GM12872 (cell line): Measurements from ENCODE around the gene DENND1B.

Experiments
- TF ChIP-seq, protein P1 (sequence below): IDR thresholded peaks from 3 replicates; pipeline ENCODE4 v1.5.1; 2011; ENCODE audit warnings: low read depth, mild to moderate bottlenecking, low read length, moderate library complexity; ENCODE audit not compliant: insufficient read depth

DENND1B gene

DNA sequence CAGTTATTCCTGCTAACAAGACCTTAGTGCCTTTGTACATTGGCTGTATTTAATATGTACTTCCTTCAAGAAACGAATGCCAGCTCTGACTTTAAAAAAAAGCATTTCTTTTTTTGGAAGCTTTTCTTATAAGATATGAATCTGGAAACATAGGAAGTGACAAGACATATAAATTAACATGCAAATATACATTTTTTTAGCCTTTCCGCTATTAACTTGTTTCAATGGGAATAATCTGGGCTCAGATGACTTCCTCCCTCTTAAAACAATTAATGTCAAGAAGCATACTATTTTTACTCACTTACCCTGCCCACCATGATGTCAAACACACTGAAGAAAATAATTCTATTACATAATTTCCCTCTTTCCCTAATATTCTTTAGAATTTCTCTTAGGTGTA is 1.4 kb downstream of the DENND1B start:
- TF ChIP-seq, protein P1, sequence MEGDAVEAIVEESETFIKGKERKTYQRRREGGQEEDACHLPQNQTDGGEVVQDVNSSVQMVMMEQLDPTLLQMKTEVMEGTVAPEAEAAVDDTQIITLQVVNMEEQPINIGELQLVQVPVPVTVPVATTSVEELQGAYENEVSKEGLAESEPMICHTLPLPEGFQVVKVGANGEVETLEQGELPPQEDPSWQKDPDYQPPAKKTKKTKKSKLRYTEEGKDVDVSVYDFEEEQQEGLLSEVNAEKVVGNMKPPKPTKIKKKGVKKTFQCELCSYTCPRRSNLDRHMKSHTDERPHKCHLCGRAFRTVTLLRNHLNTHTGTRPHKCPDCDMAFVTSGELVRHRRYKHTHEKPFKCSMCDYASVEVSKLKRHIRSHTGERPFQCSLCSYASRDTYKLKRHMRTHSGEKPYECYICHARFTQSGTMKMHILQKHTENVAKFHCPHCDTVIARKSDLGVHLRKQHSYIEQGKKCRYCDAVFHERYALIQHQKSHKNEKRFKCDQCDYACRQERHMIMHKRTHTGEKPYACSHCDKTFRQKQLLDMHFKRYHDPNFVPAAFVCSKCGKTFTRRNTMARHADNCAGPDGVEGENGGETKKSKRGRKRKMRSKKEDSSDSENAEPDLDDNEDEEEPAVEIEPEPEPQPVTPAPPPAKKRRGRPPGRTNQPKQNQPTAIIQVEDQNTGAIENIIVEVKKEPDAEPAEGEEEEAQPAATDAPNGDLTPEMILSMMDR = no peak

DNA sequence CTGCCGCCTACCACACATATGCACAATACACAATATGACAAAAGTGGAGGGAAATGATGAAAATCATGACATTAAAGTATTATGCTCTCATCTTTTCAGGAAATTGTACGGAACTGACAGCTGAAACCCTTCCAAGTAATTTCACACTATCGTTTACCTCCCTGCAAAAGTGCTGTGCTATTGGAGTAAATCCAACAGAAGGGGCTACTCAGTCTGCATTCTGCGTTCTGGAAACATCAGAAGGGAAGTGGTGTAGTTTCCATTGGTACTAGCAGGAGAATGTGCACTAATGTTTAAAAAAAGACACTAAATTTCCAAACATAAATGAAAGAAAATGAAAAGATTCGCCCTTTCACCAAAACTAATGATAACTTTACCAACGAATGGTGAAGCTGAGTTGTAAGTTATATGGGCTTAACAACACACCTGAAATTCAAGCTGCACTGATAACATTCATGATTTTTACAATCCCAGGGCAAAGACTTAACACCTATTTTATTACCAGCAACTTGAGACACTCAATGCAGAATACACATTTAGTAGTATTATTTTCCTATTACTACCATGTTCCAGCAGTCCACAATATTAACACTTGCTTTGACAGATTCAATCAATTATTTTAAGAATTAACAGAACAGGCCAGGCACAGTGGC is 3.2 kb downstream of the DENND1B start:
- TF ChIP-seq, protein P1 = no peak

DNA sequence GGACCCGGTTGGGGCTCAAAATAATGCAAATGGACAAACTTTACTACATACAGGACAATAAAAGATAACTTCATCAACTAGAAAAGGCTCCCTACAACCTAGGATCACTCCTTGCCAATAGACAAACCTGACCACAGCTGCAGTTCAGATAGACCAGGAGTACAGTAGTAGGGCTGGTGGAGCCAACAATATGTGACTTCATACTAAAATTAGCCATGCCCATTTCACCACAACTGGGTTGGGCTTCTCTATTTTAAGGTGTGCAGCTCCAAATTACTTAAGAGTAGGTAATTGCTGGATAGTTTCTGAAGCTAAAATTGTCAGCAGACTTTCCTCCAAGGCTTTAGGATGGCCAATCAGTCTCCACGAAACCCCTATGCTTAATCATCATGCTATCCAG is 3.9 kb downstream of the DENND1B start:
- TF ChIP-seq, protein P1 = no peak

DNA sequence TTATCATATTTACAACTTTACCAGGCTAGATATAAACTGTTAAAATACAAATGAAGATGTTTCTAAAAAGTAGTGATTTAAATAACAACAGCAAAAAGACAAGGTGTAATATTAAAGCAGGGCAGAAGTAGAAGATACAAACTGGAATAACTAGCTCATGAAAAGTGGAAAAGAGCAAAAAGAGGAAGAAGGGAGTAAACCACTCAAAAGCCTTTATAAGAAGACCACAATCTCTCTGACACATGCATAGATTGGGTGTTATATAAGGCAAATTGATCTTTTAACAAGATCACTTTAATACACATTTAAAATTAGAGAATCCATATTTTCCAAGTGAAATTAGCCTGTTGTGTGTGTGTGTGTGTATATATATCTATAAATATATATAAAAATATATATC is 5.0 kb downstream of the DENND1B start:
- TF ChIP-seq, protein P1 = no peak

DNA sequence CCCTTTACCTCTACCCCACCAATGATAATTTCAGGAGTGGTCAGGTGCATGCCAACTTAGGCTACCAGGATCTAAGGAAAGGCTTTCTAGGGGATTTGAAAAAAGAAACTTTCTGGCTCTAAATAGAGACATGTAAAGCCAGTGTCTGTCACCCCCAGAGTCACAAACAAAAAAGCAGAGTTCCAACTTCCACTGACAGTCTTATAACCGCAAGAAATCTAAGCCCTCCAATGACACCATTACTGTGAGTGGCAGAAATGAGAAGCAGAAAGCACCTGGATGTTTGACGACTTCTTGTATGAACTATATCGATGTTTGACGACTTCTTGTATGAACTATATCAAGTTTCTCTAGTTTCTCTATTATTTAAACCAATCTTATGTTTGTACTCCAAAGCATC is 6.0 kb downstream of the DENND1B start:
- TF ChIP-seq, protein P1 = no peak

DNA sequence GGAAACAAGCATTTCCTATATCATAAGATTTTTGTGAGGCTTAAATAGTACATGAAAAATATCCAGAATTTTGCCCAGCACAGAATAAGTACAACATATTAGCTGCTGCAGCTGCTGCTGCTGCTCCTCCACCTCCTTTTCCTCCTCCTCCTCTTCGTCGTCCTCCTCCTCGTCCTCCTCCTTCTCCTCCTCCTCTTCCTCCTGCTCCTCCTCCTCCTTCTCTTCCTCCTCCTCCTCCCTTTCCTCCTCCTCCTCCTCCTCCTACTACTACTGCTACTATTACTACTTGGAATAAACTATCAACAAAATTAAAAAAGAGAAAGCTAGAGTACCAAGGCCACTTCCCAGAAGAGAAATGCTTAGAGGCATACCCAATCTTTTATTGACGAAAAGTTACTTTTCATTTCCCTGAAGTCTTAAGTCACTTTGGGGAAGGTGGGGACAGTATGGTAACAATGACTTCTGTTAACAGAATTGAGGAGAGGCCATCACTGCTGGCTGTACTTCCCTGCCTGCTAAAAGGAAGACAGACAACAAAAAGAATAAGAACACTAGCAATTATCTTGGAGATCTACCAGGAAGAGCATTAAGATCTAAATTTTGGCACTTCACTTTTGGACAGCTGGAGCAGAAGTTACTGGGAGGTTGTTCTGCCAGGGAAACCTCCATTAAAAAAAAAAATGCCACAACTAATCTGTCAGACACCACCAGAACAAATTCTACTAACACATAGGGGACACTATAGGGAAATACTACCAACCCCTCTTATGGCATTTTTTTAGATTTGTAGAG is 7.1 kb downstream of the DENND1B start:
- TF ChIP-seq, protein P1 = no peak

DNA sequence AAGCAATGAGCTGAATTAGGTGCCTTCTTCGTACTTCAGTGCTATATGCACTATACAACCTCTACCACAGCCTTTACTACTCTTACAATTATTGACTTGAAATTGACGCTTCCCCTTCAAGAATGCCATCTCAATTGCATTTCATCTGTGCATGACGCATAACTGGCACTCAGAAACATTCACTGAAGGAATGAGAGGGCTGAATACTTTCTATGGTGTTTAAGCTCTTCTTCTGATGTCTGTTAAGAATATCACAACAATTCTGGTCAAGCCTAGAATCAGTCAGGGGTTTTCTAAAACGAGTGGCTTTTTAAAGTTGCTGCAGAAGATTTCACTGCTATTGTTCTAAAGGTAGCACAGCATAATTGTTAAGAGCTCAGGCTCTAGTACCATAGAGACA is 11.5 kb downstream of the DENND1B start:
- TF ChIP-seq, protein P1 = no peak
